Uterus (tissue), 4 donors: ENCODE measurements around the gene PDGFRB. TPM values are rescaled to one million over a fixed set of nuclear protein-coding genes. Genes with fewer than 3 reads are reported as not detected.
A peak's percentile ranks its signal among the peaks of the same experiment; 100 is the strongest.

Experiments
- DNase-seq, 2 donors: peaks; one replicate each; pipeline ENCODE4 v3.0.0-alpha.2; 2019 to 2020
- H3K27ac ChIP-seq, 2 donors: fragments of 200-600 bp; sonication (generic); 1 replicate in 1 of 2; 2 replicates in 1 of 2; pipeline ENCODE4 v1.5.1; 2016 to 2018
- H3K27me3 ChIP-seq, 2 donors: fragments of 200-600 bp; sonication (generic); one replicate each; pipeline ENCODE4 v1.5.1; 2018 to 2019; ENCODE audit warnings: control low read depth in 1 of 2
- H3K36me3 ChIP-seq, 2 donors: fragments of 200-600 bp; sonication (generic); one replicate each; pipeline ENCODE4 v1.5.1; 2019; ENCODE audit warnings: control low read depth in 1 of 2
- H3K4me1 ChIP-seq, 2 donors: fragments of 200-600 bp; sonication (generic); one replicate each; pipeline ENCODE4 v1.5.1; 2018 to 2019; ENCODE audit warnings: control low read depth in 1 of 2
- H3K4me3 ChIP-seq, 2 donors: fragments of 200-600 bp; sonication (generic); 1 replicate in 1 of 2; 2 replicates in 1 of 2; pipeline ENCODE4 v1.5.1; 2018 to 2019; ENCODE audit warnings: mild to moderate bottlenecking in 1 of 2
- H3K9me3 ChIP-seq, 2 donors: fragments of 200-600 bp; sonication (generic); one replicate each; pipeline ENCODE4 v1.5.1; 2019; ENCODE audit warnings: control low read depth in 1 of 2
- POLR2A ChIP-seq, 2 donors: fragments of 450-650 bp; IDR thresholded peaks; one replicate each; pipeline ENCODE4 v1.6.1; 2016; ENCODE audit warnings: antibody characterized with exemption in 2 of 2, mild to moderate bottlenecking in 1 of 2, moderate library complexity in 1 of 2
- intact Hi-C: fragments of 100-400 bp; cut with DNase I; formaldehyde crosslinking; loops from one replicate; pipeline ENCODE4 v1.15.1; 2023; ENCODE audit warnings: low total_unique reads
- total RNA-seq, 4 donors: library from RNA; depleted of rRNA in 3 of 4; stranded (reverse); fragments of >200 nt in 3 of 4; gene quantifications; one replicate each; pipeline versions ENCODE4 v1.1.0 to v1.2.4, GENCODE V29; 2014 to 2023
- TF ChIP-seq, protein P1 (sequence below), 4 experiments: fragments of 200-600 bp in 2 of 4; fragments of 450-650 bp in 2 of 4; sonication (generic) in 2 of 4; IDR thresholded peaks; one replicate each; pipeline ENCODE4 v1.5.1; 2016 to 2019; ENCODE audit warnings: antibody characterized with exemption in 4 of 4, mild to moderate bottlenecking in 2 of 4, moderate library complexity in 1 of 4
- donor health status: DM: yes; HTN: yes; CAD: no.

Gene PDGFRB
- total RNA-seq, 4 donors from 2014 or later, result 60.2 to 378 (median 235) TPM

DNA sequence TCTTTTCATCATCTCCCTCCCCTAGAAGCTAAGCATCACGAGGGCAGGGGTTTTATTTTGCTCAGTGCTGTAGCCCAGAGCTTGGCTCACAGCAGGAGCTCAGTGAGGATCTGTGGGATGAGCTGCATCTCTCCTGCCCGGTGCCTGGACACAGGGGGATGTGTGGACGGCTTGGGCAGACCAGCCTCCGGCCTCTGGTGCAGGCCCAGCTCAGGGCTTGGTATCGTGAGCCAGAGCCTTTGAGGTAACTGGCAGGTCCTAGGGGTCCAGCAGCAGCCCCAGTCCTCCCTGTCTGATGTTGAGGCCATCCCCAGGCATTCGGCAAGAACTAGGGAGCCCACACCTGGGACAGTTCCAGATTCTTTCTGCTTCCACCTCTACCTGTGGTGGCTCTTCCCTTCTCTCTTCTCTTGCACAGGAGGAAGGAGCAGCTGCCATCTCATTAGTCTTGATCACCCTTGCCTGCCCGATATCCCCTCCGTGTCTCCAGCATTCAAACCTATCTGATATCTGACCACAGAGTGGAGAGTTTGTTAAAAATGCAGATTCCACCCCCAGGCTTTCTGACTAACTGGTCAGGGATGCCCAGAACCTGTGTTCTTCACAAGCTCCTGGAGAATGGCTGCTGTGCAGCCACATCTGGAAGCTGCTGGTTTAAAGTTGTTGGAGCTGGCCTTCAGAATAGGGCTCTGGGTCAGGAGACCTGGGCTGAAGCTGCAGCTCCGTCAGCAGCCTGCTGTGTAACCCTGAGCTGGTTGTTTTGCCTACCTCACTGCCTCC, 26.3 kb upstream of the PDGFRB start:
- Histone ChIP-seq H3K4me1 (peaks cover 0 to 9% of the 10 kb centered on the region in 2 donors), H3K36me3 (no peaks in the 10 kb centered on the region), H3K27ac (peak overlapping the region; percentile 13 to 68), H3K9me3 (no peaks in the 10 kb centered on the region), H3K4me3 (no peak overlapping the region), H3K27me3 (no peaks in the 10 kb centered on the region)
- no peak for DNase-seq
- TF ChIP-seq, protein P1, sequence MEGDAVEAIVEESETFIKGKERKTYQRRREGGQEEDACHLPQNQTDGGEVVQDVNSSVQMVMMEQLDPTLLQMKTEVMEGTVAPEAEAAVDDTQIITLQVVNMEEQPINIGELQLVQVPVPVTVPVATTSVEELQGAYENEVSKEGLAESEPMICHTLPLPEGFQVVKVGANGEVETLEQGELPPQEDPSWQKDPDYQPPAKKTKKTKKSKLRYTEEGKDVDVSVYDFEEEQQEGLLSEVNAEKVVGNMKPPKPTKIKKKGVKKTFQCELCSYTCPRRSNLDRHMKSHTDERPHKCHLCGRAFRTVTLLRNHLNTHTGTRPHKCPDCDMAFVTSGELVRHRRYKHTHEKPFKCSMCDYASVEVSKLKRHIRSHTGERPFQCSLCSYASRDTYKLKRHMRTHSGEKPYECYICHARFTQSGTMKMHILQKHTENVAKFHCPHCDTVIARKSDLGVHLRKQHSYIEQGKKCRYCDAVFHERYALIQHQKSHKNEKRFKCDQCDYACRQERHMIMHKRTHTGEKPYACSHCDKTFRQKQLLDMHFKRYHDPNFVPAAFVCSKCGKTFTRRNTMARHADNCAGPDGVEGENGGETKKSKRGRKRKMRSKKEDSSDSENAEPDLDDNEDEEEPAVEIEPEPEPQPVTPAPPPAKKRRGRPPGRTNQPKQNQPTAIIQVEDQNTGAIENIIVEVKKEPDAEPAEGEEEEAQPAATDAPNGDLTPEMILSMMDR (IDR thresholded peaks at IDR 0.05), result no peak
- TF ChIP-seq POLR2A (IDR thresholded peaks at IDR 0.05), result no peak
- intact Hi-C loops, result no loop called here

DNA sequence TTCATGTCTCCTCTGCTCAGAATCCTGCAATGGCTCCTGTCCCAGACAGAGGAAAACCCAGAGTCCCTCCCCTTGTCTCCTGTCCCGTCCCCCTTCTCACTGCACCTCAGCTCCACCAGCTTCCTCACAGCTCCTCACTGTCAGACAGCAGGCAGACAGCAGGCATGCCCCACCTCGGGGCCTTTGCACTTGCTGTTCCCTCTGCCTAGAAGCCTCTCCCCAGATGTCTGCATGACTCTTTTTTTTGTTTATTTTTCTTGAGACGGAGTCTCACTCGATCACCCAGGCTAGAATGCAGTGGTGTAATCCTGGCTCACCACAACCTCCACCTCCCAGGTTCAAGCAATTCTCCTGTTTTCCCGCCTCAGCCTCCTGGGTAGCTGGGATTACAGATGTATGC, 25.4 kb upstream of the PDGFRB start:
- intact Hi-C loops, result no loop called here

DNA sequence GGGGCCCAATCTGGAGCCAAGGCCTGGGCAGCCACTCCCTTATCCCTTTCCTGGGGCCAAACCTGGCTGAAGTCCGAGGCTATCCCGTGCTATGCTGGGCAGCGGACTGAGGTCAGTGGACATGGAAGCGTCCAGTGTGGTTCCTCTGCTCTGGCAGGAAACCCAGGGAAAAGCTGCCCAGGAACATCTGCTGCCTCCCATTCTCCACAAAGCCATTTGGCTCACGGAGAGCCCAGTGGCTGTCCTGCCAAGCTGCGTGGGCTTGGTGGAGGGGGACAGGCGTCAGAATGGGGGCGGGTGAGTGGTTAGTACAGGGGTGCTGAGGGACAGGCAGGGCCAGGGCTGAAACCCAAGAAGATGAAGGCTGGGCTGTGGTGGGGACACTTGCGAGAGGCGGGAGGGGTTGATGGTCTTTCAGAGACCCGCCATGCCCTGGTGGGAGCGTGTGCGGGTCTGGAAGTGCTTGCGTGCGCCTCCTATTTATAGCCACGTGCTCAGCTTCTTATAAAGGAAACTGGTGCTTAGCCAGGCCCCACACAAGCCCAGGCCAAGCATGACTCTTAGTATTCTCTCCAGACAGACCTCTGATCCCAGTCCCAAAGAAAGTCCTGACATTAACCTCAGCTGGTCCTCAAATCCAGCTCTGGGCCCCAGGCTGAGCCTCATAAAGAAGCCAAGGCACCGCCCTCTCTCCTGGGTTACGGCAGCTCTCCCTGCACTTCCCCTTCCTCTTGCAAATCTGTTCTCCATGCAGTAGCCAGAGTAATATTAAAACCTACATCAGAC, 24.8 kb upstream of the PDGFRB start:
- DNase-seq, result peak; percentile 64 to 80

More for the DNA sequence above, 25.4 kb upstream of the PDGFRB start:
- H3K36me3 ChIP-seq, result no peaks in the 10 kb centered on the region
- TF ChIP-seq, protein P1 (IDR thresholded peaks at IDR 0.05), result no peak
- no peak for TF ChIP-seq POLR2A (IDR thresholded peaks at IDR 0.05)
- no peak overlapping the region for H3K4me3 ChIP-seq
- no peaks in the 10 kb centered on the region for H3K9me3 ChIP-seq
- no peaks in the 10 kb centered on the region for H3K27me3 ChIP-seq
- H3K27ac ChIP-seq, result peak overlapping the region; percentile 68 to 81
- H3K4me1 ChIP-seq, result peaks cover 0 to 9% of the 10 kb centered on the region in 2 donors
- no peak for DNase-seq

DNA sequence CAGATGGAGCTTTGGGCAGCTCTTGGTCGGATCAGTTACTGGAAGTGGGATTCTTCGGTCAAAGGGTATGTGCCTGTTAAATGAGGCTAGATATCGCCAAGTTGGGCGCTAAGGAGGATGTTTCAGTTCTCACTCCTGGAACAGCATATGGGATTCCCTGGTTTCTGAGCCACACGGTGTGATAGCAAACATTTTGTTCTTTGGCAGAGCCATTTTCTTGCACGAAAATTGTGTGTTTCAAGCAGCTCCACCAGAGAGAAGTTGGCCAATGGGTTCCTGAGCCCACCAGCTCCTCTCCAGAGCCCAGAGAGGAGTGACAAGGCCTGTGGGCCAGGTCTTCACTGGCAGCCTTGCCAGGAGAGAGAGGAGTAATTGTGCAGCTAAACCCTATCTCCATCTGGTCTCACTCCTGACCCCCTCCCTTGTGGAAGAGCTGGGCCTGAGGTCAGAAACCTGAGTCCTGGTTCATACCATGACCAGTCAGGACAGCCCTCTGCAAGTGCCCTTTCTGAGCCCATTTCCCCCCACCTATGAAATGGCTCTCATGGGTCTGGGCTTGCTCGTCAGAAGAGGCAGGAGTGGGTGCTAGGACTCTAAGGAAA, 23.5 kb upstream of the PDGFRB start:
- Histone ChIP-seq H3K27ac (peak overlapping the region; percentile 68 to 81), H3K27me3 (no peaks in the 10 kb centered on the region), H3K4me1 (peaks cover 0 to 12% of the 10 kb centered on the region in 2 donors), H3K36me3 (no peaks in the 10 kb centered on the region), H3K4me3 (no peak overlapping the region), H3K9me3 (no peaks in the 10 kb centered on the region)
- no peak for DNase-seq
- intact Hi-C loops, result no loop called here
- TF ChIP-seq, protein P1 (IDR thresholded peaks at IDR 0.05), result no peak
- TF ChIP-seq POLR2A (IDR thresholded peaks at IDR 0.05), result no peak

More for the DNA sequence above, 24.8 kb upstream of the PDGFRB start:
- Histone ChIP-seq H3K27me3 (no peaks in the 10 kb centered on the region), H3K4me3 (no peak overlapping the region), H3K27ac (peak overlapping the region; percentile 68 to 81), H3K9me3 (no peaks in the 10 kb centered on the region), H3K4me1 (peaks cover 0 to 11% of the 10 kb centered on the region in 2 donors), H3K36me3 (no peaks in the 10 kb centered on the region)
- TF ChIP-seq POLR2A (IDR thresholded peaks at IDR 0.05), result no peak
- TF ChIP-seq, protein P1 (IDR thresholded peaks at IDR 0.05), result no peak
- intact Hi-C loops, result no loop called here
